ENCODE data around the gene KDM4C. TPM values are rescaled to one million over a fixed set of nuclear protein-coding genes. Genes with fewer than 3 reads are reported as not detected.
"Not testable (repeated sequence)": the region's sequence is repeated elsewhere in the genome, so short reads cannot be mapped to it uniquely, and the experiment has no call there.

Gene KDM4C
- total RNA-seq, 2 donors from 2014 or later: 45.4 to 59.9 TPM

DNA sequence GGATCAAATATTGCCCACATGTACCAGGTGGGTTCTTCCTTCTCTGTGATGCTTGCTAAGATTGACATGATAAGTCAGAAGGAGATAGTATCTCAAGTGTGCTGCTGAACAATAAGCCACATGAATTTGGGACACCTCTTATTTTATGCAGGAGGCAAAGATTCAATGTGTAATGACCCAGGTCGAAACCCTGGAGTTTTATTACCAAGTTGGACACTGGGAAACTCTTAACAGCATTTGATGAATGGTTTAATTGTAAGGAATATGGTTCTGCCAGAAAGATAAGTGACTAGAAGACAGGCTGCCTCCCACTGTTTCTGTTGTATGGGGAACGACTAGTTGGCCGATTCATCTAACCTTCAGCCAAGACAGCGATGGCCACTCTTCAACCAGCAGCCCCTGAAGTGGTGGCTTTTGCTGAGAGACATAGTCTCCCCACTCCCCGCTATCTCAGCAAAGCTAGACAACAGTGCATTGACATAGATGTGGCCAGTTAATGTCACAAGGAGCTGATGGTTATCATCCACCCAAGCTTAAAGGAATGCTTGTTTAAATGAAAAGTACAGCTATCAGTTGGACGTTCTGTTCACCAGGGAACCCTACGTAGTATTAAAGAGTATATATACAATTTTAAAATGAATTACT lies 407.7 kb downstream of the KDM4C start:
- ATAC-seq (no peak), DNase-seq (ENCODE audit: low spot score in 2 of 2) (no peak)
- Mint-ChIP-seq H3K27ac (no peak overlapping the region), H3K9me3 (no peaks in the 10 kb centered on the region), H3K36me3 (peaks cover 17 to 22% of the 10 kb centered on the region in 2 donors)

DNA sequence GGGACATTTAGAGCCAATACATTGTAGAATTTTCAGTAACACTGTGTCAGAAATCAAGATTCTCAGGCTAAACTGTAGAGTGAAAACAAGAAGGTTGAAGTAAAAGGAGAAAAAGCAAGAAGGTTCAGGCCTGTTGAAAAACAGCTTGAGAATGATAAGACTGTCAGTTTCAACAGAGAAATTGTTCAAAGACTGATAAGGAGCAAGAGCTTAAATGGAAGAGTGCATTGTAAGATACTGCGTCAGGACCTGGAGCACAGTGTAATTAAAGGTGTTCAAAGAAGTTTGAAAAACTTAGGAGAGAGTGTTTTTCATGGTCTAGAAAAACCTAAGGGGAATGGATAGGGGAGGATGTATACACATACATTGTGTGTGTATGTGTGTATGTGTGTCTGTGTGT lies 408.3 kb downstream of the KDM4C start:
- no peak for ATAC-seq
- H3K9me3 Mint-ChIP-seq: no peaks in the 10 kb centered on the region
- DNase-seq (ENCODE audit: low spot score in 2 of 2): no peak
- peaks cover 17 to 22% of the 10 kb centered on the region in 2 donors for H3K36me3 Mint-ChIP-seq
- no peak overlapping the region for H3K27ac Mint-ChIP-seq

DNA sequence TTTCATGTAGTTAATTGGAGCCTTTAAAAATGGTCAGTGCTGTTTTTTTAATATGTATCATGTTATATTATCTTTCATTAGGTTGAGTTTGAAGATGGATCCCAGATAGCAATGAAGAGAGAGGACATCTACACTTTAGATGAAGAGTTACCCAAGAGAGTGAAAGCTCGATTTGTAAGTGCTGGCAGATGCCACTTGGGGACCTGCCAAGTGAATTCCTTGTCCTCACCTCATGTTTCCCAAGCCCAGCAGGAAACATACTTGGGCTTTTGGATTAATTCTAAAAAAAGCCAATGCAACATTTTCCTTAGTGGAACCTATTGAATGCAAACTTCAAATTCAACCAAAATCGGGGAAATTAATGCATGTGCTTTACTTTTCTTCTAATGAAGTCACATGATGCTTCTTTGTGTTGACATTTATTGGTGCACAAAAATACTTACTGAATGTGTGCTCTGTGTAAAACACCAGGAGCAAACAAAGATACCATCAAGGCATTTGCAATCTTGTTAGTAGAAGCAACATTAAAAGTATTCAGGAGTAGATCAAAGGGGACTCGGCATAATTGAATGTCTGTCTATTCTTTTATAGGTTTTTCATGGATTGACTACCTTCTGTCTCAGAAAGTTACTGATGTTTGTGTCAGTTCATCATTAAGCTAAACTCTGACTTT lies 412.1 kb downstream of the KDM4C start:
- ATAC-seq: no peak
- peaks cover 25 to 28% of the 10 kb centered on the region in 2 donors for H3K36me3 Mint-ChIP-seq

DNA sequence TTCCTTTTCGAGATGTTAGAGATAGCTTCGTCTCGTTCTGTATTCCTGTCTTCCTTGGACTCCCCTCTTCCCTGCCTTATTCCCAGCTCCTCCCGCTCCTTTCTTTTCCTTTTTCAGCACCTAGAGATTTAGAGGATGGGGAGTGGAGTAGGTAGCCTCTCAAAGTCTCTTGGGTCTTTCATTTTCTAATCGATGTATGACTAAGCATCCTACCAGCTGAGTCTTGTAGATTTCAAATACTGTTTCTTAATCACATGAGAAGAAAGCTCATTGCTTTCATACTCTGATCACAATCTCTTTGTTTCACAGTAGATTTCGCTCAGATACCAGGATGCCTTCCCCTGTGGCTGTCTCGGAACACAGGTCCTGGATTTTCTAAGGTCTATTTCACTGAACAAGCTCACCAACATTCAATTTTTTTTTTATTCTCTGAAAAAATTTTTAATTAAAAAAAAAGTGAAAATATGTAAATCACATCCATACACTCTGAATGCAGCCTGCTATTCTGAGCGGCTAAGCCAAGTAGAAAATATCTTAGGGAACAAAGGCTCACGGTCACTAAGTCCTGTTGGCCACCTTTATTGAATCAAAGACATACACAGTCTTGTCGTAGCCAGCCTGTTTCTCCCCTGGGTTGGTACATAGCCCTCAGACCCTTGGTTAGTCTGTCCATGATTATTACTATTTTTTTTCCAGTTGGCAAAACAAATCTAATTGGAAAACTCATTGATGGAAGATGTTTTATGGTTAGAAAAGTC lies 413.8 kb downstream of the KDM4C start:
- Mint-ChIP-seq H3K36me3 (peaks cover 18 to 20% of the 10 kb centered on the region in 2 donors), H3K9me3 (no peaks in the 10 kb centered on the region), H3K27ac (peak overlapping the region in 1 of 2 donors; percentile 15)
- DNase-seq (ENCODE audit: low spot score in 2 of 2) (no peak), ATAC-seq (peak in 1 of 2 donors; percentile 47)

More for the DNA sequence above, 412.1 kb downstream of the KDM4C start:
- Mint-ChIP-seq H3K9me3 (no peaks in the 10 kb centered on the region), H3K27ac (no peak overlapping the region)
- DNase-seq (ENCODE audit: low spot score in 2 of 2): no peak

DNA sequence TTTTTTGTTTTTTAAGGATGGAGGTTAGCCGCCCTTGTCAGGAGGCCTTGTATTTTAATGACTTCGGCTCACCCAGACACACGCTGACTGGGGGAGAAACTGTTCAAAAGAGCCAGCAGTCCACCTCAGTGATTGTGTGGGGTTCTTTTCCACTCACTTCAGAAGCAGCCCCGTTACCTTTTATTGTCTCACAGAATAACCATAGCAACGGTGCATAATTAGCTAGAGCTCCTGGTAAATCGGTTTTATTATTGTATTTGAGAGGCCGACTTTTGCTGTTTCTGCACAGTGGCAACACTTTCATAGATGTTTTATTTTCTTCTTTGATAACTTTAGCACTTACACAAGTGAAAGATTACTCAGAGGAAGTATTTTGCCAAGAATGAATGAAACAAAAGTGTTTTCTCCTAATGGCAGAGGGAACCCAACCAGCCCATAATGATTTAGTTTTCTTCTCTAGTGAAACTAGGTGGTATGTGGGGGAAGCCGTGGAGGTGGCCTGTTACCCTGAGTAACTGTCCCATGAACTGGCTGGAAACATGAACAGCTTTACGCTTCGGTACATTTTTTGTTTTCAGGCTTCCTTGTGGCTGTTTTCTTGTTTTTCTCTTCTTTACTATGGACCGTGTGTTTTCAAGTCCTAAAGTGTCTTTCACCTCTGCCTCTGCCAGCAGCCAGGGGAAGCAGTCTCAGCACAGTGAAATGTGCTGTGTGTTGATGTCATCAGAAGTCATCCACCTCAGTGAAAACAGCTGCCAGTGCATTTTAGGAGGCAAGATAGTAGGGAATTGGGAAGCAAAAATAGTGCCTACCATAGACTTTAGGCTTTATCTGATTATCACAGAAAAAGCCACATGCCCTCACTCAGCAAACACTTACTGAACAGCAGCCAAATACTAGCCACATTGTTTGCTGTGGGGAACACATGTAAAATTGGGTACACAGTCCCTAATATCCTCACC lies 414.7 kb downstream of the KDM4C start:
- no peaks in the 10 kb centered on the region for H3K9me3 Mint-ChIP-seq
- H3K36me3 Mint-ChIP-seq: peaks cover 18 to 21% of the 10 kb centered on the region in 2 donors
- H3K27ac Mint-ChIP-seq: peak overlapping the region in 1 of 2 donors; percentile 74
- DNase-seq (ENCODE audit: low spot score in 2 of 2) (no peak), ATAC-seq (peak in 1 of 2 donors; percentile 43)

DNA sequence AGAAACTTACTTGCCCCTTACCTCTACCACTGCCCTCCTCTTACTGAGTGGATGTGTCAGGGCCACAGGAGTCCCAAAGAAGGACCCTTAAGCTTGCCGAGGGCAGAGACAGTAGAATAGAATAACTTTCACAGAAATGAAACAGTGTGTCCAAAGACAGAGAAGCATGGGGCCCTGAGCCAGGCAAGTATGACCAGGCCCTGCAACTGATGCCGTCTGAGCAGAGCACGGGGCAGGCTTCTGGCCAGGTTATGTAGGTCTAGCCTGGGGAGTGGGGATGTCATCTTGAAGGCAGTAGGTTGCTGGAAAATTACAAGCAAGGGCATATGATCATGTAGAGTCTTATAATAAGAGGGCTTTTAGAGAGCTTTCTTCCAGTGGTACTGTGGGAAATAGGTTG lies 415.4 kb downstream of the KDM4C start:
- peaks cover 0 to 3% of the 10 kb centered on the region in 2 donors for H3K9me3 Mint-ChIP-seq
- peaks cover 18 to 28% of the 10 kb centered on the region in 2 donors for H3K36me3 Mint-ChIP-seq
- peak overlapping the region in 1 of 2 donors; percentile 5 for H3K27ac Mint-ChIP-seq
- ATAC-seq (no peak), DNase-seq (ENCODE audit: low spot score in 2 of 2) (no peak)

DNA sequence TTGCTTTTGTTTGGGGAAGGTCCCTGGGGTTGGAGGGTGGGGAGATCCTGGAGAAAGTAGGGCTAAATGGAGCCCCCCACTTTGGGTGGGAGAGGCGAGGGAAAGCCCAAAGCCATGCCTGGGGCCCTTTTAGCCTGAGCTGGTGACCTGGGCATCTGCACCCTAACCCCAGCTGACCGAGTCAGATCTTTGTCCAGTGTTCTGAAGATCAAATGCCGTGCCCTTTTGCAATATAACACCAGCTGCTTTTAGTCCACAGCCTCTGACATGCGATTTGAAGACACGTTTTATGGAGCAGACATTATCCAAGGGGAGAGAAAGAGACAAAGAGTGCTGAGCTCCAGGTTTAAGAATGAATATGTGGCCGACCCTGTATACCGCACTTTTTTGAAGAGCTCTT lies 416.5 kb downstream of the KDM4C start:
- Mint-ChIP-seq H3K36me3 (peaks cover 18 to 39% of the 10 kb centered on the region in 2 donors), H3K27ac (peak overlapping the region; percentile 5 to 31), H3K9me3 (peaks cover 0 to 9% of the 10 kb centered on the region in 2 donors)
- ATAC-seq (no peak), DNase-seq (ENCODE audit: low spot score in 2 of 2) (no peak)

DNA sequence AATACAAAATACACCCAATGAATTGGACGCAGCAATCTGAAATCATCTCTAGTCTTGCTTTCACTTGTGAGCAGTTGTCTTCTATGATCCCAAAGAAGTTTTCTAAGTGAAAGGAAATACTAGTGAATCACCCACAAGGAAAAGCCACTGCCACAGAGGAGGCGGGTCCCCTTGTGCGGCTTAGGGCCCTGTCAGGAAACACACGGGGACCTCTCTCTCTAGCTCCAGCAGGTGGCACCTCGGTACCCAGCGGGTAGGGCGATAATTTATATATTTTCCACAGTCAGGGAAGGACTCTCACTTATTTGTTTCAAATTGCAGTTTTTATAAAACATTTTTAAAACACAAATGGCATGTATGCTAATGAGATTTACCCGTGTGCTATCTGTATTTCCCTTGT lies 417.1 kb downstream of the KDM4C start:
- peaks cover 19 to 41% of the 10 kb centered on the region in 2 donors for H3K36me3 Mint-ChIP-seq
- peaks cover 3 to 13% of the 10 kb centered on the region in 2 donors for H3K9me3 Mint-ChIP-seq
- no peak overlapping the region for H3K27ac Mint-ChIP-seq
- DNase-seq (ENCODE audit: low spot score in 2 of 2) (no peak), ATAC-seq (no peak)

DNA sequence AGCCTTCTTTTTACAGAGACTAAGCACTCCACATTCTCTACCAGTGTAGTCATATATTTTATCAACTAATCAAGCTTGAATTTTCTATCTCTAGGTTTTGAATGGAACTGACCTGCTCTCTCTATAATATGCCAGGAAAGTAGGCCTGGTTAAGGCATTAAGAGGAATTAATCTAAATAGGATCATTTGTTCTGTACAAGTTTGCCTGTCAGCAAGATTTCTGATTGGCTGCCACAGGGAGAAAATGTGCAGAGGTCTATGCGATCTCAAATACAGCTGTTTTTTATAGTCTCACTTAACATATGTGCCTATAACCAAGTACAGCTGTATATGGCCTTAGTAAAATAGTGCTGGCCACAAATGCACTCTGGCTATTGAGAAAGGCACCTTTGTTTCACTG lies 418.8 kb downstream of the KDM4C start:
- peaks cover 3 to 18% of the 10 kb centered on the region in 2 donors for H3K9me3 Mint-ChIP-seq
- peaks cover 22 to 44% of the 10 kb centered on the region in 2 donors for H3K36me3 Mint-ChIP-seq
- H3K27ac Mint-ChIP-seq: no peak overlapping the region
- no peak for DNase-seq (ENCODE audit: low spot score in 2 of 2)
- ATAC-seq: no peak

DNA sequence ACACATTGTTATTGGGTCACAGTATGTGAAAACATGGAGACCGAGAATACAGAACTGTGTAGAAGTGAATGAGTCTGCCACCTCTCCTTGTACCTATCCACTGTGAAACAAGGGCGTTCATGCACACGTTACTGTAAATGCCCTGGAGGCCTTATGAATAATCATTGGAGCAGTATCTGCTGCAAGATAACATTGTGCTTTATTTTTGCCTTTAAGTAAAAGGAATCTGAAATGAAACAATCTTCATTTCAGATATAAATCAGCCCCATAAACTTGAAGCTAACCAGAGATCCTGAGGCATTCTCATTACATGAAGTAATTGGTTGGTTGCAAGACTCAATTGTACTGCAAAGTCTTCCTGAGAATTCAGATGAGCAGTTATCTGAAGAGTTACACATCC lies 419.6 kb downstream of the KDM4C start:
- DNase-seq (ENCODE audit: low spot score in 2 of 2): no peak
- peaks cover 28 to 52% of the 10 kb centered on the region in 2 donors for H3K36me3 Mint-ChIP-seq
- no peak overlapping the region for H3K27ac Mint-ChIP-seq
- peaks cover 3 to 21% of the 10 kb centered on the region in 2 donors for H3K9me3 Mint-ChIP-seq
- ATAC-seq: no peak

DNA sequence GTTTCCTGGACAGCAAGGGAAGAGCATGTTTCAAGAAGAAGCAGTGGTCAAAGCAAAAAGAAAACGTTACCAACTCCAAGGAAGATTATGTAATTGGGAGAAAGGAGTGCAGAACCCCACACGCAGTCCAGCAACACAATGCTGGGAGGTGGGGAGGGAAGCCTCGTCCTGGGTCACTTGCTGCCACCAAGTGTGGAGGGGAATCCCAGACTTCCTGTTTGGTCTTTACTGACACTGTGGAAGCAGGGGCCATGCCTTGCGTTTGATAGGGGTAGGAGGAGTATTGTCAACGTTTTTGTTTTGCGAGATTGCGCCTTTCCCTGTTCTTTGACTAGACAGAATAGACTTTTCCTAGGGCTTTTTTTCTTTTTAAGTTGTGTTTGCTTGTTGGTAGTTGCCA lies 421.0 kb downstream of the KDM4C start:
- Mint-ChIP-seq H3K9me3 (peaks cover 6 to 27% of the 10 kb centered on the region in 2 donors), H3K27ac (peak overlapping the region; percentile 0 to 88), H3K36me3 (peaks cover 25 to 63% of the 10 kb centered on the region in 2 donors)
- ATAC-seq: no peak
- no peak for DNase-seq (ENCODE audit: low spot score in 2 of 2)

DNA sequence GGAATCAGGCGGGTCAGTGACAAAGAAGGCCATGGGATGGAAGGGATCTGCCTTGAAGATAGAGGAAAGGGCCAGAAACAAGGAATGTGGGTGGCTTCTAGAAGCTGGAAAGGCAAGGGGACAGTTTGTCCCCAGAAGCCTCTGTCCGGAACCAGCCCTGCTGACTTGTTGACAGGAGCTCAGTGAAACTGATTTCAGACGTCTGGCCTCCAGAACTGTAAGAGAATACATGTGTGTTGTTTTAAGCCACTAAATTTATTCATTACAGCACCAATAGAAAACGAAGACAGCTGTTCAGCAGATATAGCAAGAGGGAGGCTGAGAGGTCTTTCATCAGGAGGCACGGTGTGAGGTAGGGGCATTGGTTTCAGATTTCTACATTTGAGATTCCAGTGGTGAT lies 422.5 kb downstream of the KDM4C start:
- Mint-ChIP-seq H3K9me3 (peaks cover 6 to 29% of the 10 kb centered on the region in 2 donors), H3K36me3 (peaks cover 27 to 58% of the 10 kb centered on the region in 2 donors), H3K27ac (no peak overlapping the region)
- ATAC-seq (no peak), DNase-seq (ENCODE audit: low spot score in 2 of 2) (no peak)

DNA sequence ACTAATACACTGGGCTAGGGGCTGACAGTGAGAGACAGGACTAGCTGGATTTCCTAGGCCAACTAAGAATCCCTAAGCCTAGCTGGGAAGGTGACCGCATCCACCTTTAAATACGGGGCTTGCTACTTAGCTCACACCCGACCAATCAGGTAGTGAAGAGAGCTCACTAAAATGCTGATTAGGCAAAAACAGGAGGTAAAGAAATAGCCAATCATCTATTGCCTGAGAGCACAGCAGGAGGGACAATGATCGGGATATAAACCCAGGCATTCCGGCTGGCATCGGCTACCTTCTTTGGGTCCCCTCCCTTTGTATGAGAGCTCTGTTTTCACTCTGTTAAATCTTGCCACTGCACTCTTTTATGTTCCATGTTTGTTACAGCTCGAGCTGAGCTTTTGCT lies 425.4 kb downstream of the KDM4C start:
- H3K36me3 Mint-ChIP-seq: peaks cover 44 to 65% of the 10 kb centered on the region in 2 donors
- not testable (repeated sequence) for H3K27ac Mint-ChIP-seq; DNase-seq (ENCODE audit: low spot score in 2 of 2); ATAC-seq
- peaks cover 9 to 41% of the 10 kb centered on the region in 2 donors for H3K9me3 Mint-ChIP-seq

DNA sequence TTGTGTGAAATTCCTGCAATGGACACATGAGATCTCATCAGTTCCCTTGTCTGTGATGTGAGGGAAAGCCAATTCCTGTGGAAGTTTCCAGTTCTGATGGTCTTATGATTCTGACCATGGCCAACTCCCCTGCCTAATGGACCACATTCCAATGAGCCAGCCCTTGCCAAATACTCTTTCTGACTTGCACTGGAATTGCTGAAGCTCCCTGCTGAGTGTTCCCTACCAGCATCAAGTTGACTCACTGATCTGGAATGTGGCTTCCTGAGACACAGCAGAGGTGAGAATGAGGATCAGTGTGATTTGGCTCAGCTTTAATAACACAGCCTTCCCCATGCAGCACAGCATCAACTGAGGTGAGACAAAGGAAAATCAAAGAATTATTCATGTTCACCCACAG lies 427.8 kb downstream of the KDM4C start:
- H3K9me3 Mint-ChIP-seq: peaks cover 13 to 33% of the 10 kb centered on the region in 2 donors
- DNase-seq (ENCODE audit: low spot score in 2 of 2): no peak
- no peak overlapping the region for H3K27ac Mint-ChIP-seq
- ATAC-seq: no peak
- peaks cover 42 to 58% of the 10 kb centered on the region in 2 donors for H3K36me3 Mint-ChIP-seq

DNA sequence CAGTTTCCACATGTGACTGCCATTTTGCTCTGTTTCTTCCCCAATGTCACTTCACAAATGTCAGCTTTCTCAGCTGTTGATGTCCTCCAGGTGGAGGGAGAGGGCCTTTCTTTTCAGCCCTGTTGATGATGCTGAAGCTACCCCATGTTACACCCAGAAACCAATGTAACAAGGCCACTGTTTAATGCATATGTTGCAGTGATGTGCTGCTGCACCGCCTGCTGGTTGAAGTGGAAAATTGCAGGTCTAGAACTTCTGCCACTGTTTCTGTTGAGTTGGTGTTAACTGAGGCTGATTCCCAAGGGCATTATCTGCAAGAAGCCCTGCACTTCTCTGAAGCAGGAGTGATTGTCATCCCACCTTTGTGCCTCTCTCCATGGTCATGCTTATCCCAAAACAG lies 428.4 kb downstream of the KDM4C start:
- Mint-ChIP-seq H3K9me3 (peaks cover 18 to 39% of the 10 kb centered on the region in 2 donors), H3K36me3 (peaks cover 44 to 60% of the 10 kb centered on the region in 2 donors), H3K27ac (no peak overlapping the region)
- no peak for ATAC-seq
- DNase-seq (ENCODE audit: low spot score in 2 of 2): peak in 1 of 2 donors; percentile 12

DNA sequence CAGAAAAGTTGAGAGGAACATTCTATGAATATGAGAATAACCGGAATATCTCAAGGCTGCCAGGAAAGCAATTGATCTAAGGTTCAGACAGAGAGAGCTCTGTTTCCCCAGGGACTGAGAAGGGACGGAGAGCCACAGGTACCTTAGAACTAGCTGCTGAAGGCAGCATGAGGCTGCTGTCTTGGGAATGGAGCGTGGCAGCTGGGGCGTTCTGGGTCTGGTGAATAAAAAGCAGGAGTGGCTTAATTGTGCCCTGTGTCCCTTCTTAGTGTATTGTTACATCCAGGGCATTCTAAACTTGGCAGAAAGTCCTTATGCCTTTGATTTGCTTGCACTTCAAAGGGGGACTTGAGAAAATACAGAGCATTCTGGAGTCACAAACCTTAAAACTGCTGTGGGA lies 434.5 kb downstream of the KDM4C start:
- ATAC-seq (no peak), DNase-seq (ENCODE audit: low spot score in 2 of 2) (no peak)
- Mint-ChIP-seq H3K27ac (no peak overlapping the region), H3K9me3 (peaks cover 15 to 23% of the 10 kb centered on the region in 2 donors), H3K36me3 (peaks cover 16 to 21% of the 10 kb centered on the region in 2 donors)

All from activated naive CD4-positive, alpha-beta T cell treated with anti-CD3 and anti-CD28 coated beads, Interleukin-2, amount 50 U/mL, for 72 hours (primary cell).